ENCODE results near the gene TMOD2. TPM values are rescaled to one million over a fixed set of nuclear protein-coding genes. Genes with fewer than 3 reads are reported as not detected.
A peak's percentile ranks its signal among the peaks of the same experiment; 100 is the strongest.
"Not testable (repeated sequence)": the region's sequence is repeated elsewhere in the genome, so short reads cannot be mapped to it uniquely, and the experiment has no call there.

Gene TMOD2
- total RNA-seq, 1 donor from 2014 or later = 7.0 TPM

- intact Hi-C loops (cut with DNase I) = no loop called here
- Histone ChIP-seq H3K36me3 (peaks cover 33 to 49% of the 10 kb centered on the region in 2 donors), H3K9me3 (no peaks in the 10 kb centered on the region), H3K27ac (no peak overlapping the region), H3K27me3 (no peaks in the 10 kb centered on the region), H3K4me3 (no peak overlapping the region), H3K4me1 (no peaks in the 10 kb centered on the region)
- TF ChIP-seq CTCF (IDR thresholded peaks at IDR 0.05) = no peak
- DNase-seq (ENCODE audit: low spot score in 2 of 2) = no peak
These were observed 32.6 kb downstream of the TMOD2 start for GRCh38 chr15:51783967-51784366.

- peaks cover 23 to 37% of the 10 kb centered on the region in 2 donors for H3K36me3 ChIP-seq
- H3K4me3 ChIP-seq; DNase-seq (ENCODE audit: low spot score in 2 of 2); intact Hi-C loops (cut with DNase I); H3K27me3 ChIP-seq; H3K4me1 ChIP-seq; H3K9me3 ChIP-seq; H3K27ac ChIP-seq: not testable (repeated sequence)
These were observed 35.7 kb downstream of the TMOD2 start for GRCh38 chr15:51787130-51787529.

- intact Hi-C loops (cut with DNase I); H3K36me3 ChIP-seq; H3K27me3 ChIP-seq: not testable (repeated sequence)
These were observed 41.1 kb downstream of the TMOD2 start for GRCh38 chr15:51792474-51792873.

GRCh38 chr15:51793521-51794305 lies 42.3 kb downstream of the TMOD2 start:
- intact Hi-C loops (cut with DNase I) = no loop called here
- Histone ChIP-seq H3K36me3 (peaks cover 0 to 7% of the 10 kb centered on the region in 2 donors), H3K9me3 (no peaks in the 10 kb centered on the region), H3K4me1 (no peaks in the 10 kb centered on the region), H3K4me3 (no peak overlapping the region), H3K27me3 (no peaks in the 10 kb centered on the region), H3K27ac (no peak overlapping the region)
- TF ChIP-seq CTCF (IDR thresholded peaks at IDR 0.05) = no peak
- DNase-seq (ENCODE audit: low spot score in 2 of 2) = peak in 1 of 2 donors; percentile 69

More at GRCh38 chr15:51792474-51792873, 41.1 kb downstream of the TMOD2 start:
- not testable (repeated sequence) for H3K9me3 ChIP-seq; DNase-seq (ENCODE audit: low spot score in 2 of 2); H3K4me1 ChIP-seq; H3K4me3 ChIP-seq; H3K27ac ChIP-seq

GRCh38 chr15:51796847-51797401 lies 45.5 kb downstream of the TMOD2 start:
- no peak for DNase-seq (ENCODE audit: low spot score in 2 of 2)
- no peaks in the 10 kb centered on the region for H3K9me3 ChIP-seq
- TF ChIP-seq CTCF (IDR thresholded peaks at IDR 0.05) = no peak
- no peak overlapping the region for H3K4me3 ChIP-seq
- intact Hi-C loops (cut with DNase I) = no loop called here
- no peaks in the 10 kb centered on the region for H3K4me1 ChIP-seq
- H3K27ac ChIP-seq = no peak overlapping the region
- H3K36me3 ChIP-seq = peaks cover 0 to 21% of the 10 kb centered on the region in 2 donors
- H3K27me3 ChIP-seq = no peaks in the 10 kb centered on the region

GRCh38 chr15:51798281-51798680 lies 46.9 kb downstream of the TMOD2 start:
- no peak for TF ChIP-seq CTCF (IDR thresholded peaks at IDR 0.05)
- Histone ChIP-seq H3K4me1 (no peaks in the 10 kb centered on the region), H3K4me3 (no peak overlapping the region), H3K36me3 (peaks cover 0 to 21% of the 10 kb centered on the region in 2 donors), H3K27me3 (no peaks in the 10 kb centered on the region), H3K27ac (no peak overlapping the region), H3K9me3 (no peaks in the 10 kb centered on the region)
- intact Hi-C loops (cut with DNase I) = no loop called here
- DNase-seq (ENCODE audit: low spot score in 2 of 2) = no peak
